Measurements from ENCODE around the gene ZNF787.
"Not testable (repeated sequence)": the region's sequence is repeated elsewhere in the genome, so short reads cannot be mapped to it uniquely, and the experiment has no call there.

The ZNF787 gene

DNA sequence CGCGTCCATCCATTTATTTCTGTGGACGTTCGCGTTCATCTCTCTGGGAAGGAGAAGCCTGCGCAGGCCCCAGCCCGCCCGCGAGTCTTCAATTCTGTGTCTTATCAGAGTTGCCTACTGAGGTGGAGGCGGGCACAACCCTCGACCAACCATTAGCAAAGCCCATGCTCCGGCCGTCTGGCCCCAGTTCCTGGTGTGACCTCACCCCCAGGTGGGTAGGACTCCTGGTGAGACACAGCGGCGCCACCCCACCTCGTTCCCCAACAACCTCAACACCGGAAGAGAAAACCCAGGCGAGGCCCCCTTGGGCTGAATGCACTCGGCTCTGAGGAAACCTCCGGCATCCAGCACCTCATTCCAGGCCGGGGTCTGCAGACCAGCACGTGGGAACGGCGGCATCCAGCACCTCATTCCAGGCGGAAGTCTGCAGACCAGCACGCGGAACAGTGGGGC lies 14.7 kb downstream of the ZNF787 start:
- TF ChIP-seq POLR2AphosphoS5 (IDR thresholded peaks at IDR 0.05; ENCODE audit: low read depth) (no peak), GABPA (IDR thresholded peaks at IDR 0.05; ENCODE audit: low read depth) (no peak), REST (IDR thresholded peaks at IDR 0.05; ENCODE audit: insufficient replicate concordance, low read depth) (no peak), CTCF (IDR thresholded peaks at IDR 0.05; ENCODE audit: insufficient read depth, low read length) (no peak), SPI1 (IDR thresholded peaks at IDR 0.05; ENCODE audit: borderline replicate concordance, low read depth) (no peak)
- no peaks in the 10 kb centered on the region for H3K27me3 ChIP-seq (ENCODE audit: insufficient read depth, poor library complexity, severe bottlenecking)
- no peak overlapping the region for H3K27ac ChIP-seq (replicated peaks)
- no peak for DNase-seq (ENCODE audit: low read depth in 1 of 2, low spot score in 1 of 2)
- no peak overlapping the region for H3K4me3 ChIP-seq (replicated peaks; ENCODE audit: insufficient read depth, low read length)

- not testable (repeated sequence) for H3K4me3 ChIP-seq (replicated peaks; ENCODE audit: insufficient read depth, low read length); H3K27me3 ChIP-seq (ENCODE audit: insufficient read depth, poor library complexity, severe bottlenecking); DNase-seq (ENCODE audit: low read depth in 1 of 2, low spot score in 1 of 2); H3K27ac ChIP-seq (replicated peaks)
Measured at GRCh38 chr19:56105831-56106396, 15.2 kb downstream of the ZNF787 start.

DNA sequence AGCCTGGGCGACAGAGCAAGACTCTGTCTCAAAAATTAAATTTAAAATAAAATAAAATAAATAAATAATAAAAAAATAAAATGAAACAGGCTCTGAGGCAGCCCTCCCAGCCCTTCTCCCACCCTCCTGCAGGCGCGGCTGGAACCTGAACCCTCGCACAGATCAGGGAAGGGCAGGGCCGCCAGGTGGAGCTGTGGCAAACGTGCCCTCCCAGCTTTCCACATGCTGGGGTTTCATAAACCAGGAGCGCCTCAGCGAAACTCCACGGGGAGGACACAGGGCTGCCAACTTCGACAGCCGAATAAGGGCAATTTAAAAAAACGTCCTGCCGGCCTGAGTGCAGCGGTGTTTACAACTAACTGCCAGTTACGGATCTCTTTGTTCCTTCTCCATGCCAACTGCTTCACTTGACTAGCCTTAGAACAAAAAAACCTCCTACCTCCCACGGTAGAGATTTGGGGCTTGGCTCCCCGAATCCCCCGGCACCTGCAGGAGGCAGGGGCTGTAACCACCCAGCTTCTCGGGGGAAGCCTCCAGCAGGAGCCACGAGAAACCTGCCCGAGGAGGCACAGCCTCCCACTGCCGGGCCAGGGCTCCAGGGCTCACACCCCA lies 15.9 kb downstream of the ZNF787 start:
- TF ChIP-seq POLR2AphosphoS5 (IDR thresholded peaks at IDR 0.05; ENCODE audit: low read depth) (no peak), REST (IDR thresholded peaks at IDR 0.05; ENCODE audit: insufficient replicate concordance, low read depth) (no peak), SPI1 (IDR thresholded peaks at IDR 0.05; ENCODE audit: borderline replicate concordance, low read depth) (no peak), GABPA (IDR thresholded peaks at IDR 0.05; ENCODE audit: low read depth) (no peak), CTCF (IDR thresholded peaks at IDR 0.05; ENCODE audit: insufficient read depth, low read length) (peak; percentile 54)
- Histone ChIP-seq H3K4me3 (replicated peaks; ENCODE audit: insufficient read depth, low read length) (no peak overlapping the region), H3K27ac (replicated peaks) (peak overlapping the region; percentile 56), H3K27me3 (ENCODE audit: insufficient read depth, poor library complexity, severe bottlenecking) (no peaks in the 10 kb centered on the region)
- peak in 1 of 2 experiments; percentile 82 for DNase-seq (ENCODE audit: low read depth in 1 of 2, low spot score in 1 of 2)

DNA sequence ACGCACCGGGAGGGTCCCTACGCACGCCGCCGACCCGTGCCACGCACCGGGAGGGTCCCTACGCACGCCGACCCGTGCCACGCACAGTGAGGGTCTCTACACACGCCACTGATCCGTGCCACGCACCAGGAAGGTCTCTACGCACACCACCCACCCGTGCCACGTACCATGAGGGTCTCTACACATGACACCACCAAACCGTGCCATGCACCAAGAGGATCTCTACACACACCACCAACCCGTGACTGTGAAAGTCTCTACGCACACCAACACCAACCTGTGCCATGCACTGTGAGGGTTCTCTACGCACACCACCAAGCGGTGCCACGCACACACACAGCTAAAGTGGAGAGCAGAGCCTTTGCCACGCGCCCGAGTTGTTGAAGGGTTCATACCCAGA lies 16.7 kb downstream of the ZNF787 start:
- no peak overlapping the region for H3K27ac ChIP-seq (replicated peaks)
- H3K4me3 ChIP-seq (replicated peaks; ENCODE audit: insufficient read depth, low read length): no peak overlapping the region
- TF ChIP-seq SPI1 (IDR thresholded peaks at IDR 0.05; ENCODE audit: borderline replicate concordance, low read depth) (no peak), POLR2AphosphoS5 (IDR thresholded peaks at IDR 0.05; ENCODE audit: low read depth) (no peak), REST (IDR thresholded peaks at IDR 0.05; ENCODE audit: insufficient replicate concordance, low read depth) (no peak), GABPA (IDR thresholded peaks at IDR 0.05; ENCODE audit: low read depth) (no peak), CTCF (IDR thresholded peaks at IDR 0.05; ENCODE audit: insufficient read depth, low read length) (no peak)
- DNase-seq (ENCODE audit: low read depth in 1 of 2, low spot score in 1 of 2): no peak
- no peaks in the 10 kb centered on the region for H3K27me3 ChIP-seq (ENCODE audit: insufficient read depth, poor library complexity, severe bottlenecking)
